HG03025 (cell line): ENCODE measurements around the gene KRT2.

Source experiments
- ATAC-seq: cut with Tn5 transposase; IDR thresholded peaks from one replicate; pipeline ENCODE4 v1.9.1; 2021; ENCODE audit warnings: mild to moderate bottlenecking, moderate library complexity; ENCODE audit not compliant: unreplicated experiment, low FRiP score

Gene KRT2

GRCh38 chr12:52651726-52652261, at the start of gene KRT2:
KRT2 (minus strand) TSS chr12:52652211; CDS start chr12:52652142, 69 bp downstream.
- ATAC-seq = no peak

- ATAC-seq = no peak
These were observed 49.3 kb upstream of the KRT2 start for GRCh38 chr12:52701281-52701680.

- ATAC-seq = no peak
These were observed 47.9 kb upstream of the KRT2 start for GRCh38 chr12:52699960-52700359.

- ATAC-seq = no peak
These were observed 47.4 kb upstream of the KRT2 start for GRCh38 chr12:52699373-52699772.

GRCh38 chr12:52698651-52699340, 46.8 kb upstream of the KRT2 start:
- ATAC-seq = no peak

GRCh38 chr12:52697058-52697582, 45.1 kb upstream of the KRT2 start:
- no peak for ATAC-seq

GRCh38 chr12:52696588-52696987, 44.6 kb upstream of the KRT2 start:
- ATAC-seq = no peak

- no peak for ATAC-seq
These were observed 43.0 kb upstream of the KRT2 start for GRCh38 chr12:52695039-52695438.

GRCh38 chr12:52694151-52694550, 42.1 kb upstream of the KRT2 start:
- ATAC-seq = no peak

- no peak for ATAC-seq
These were observed 41.2 kb upstream of the KRT2 start for GRCh38 chr12:52693261-52693660.

GRCh38 chr12:52692254-52692653, 40.2 kb upstream of the KRT2 start:
- no peak for ATAC-seq

GRCh38 chr12:52691841-52692150, 39.8 kb upstream of the KRT2 start:
- ATAC-seq = no peak

- no peak for ATAC-seq
These were observed 39.2 kb upstream of the KRT2 start for GRCh38 chr12:52691076-52691840.

GRCh38 chr12:52690351-52691075, 38.5 kb upstream of the KRT2 start:
- ATAC-seq = no peak

GRCh38 chr12:52689936-52690335, 37.9 kb upstream of the KRT2 start:
- ATAC-seq = no peak

GRCh38 chr12:52689239-52689638, 37.2 kb upstream of the KRT2 start:
- no peak for ATAC-seq

- no peak for ATAC-seq
These were observed 36.5 kb upstream of the KRT2 start for GRCh38 chr12:52688481-52688880.

- ATAC-seq = no peak
These were observed 35.7 kb upstream of the KRT2 start for GRCh38 chr12:52687497-52688385.

- ATAC-seq = no peak
These were observed 34.9 kb upstream of the KRT2 start for GRCh38 chr12:52686756-52687487.
